GM06990 (cell line): ENCODE data around the gene GUK1.
"Not testable (repeated sequence)": the region's sequence is repeated elsewhere in the genome, so short reads cannot be mapped to it uniquely, and the experiment has no call there.

Experiments
- DNase-seq: peaks from one replicate; pipeline ENCODE4 v3.0.0-alpha.2; 2011; ENCODE audit not compliant: insufficient read length; ENCODE audit errors: extremely low read depth
- H3K27me3 ChIP-seq: replicated peaks from 2 replicates; pipeline ENCODE4 v1.6.0; 2011; ENCODE audit warnings: low read length; ENCODE audit not compliant: control insufficient read depth, insufficient read depth
- H3K36me3 ChIP-seq: 2 replicates; pipeline ENCODE4 v1.5.1; 2011; ENCODE audit warnings: low read length; ENCODE audit not compliant: control insufficient read depth, insufficient read depth
- H3K4me3 ChIP-seq: replicated peaks from 2 replicates; pipeline ENCODE4 v1.5.1; 2011; ENCODE audit warnings: low read depth, mild to moderate bottlenecking, control low read depth, low read length
- TF ChIP-seq, protein P1 (sequence below): IDR thresholded peaks from 2 replicates; pipeline ENCODE4 v1.5.1; 2011; ENCODE audit warnings: low read length, control low read depth, mild to moderate bottlenecking, inconsistent platforms; ENCODE audit not compliant: insufficient read depth, poor library complexity, severe bottlenecking

Gene GUK1

DNA sequence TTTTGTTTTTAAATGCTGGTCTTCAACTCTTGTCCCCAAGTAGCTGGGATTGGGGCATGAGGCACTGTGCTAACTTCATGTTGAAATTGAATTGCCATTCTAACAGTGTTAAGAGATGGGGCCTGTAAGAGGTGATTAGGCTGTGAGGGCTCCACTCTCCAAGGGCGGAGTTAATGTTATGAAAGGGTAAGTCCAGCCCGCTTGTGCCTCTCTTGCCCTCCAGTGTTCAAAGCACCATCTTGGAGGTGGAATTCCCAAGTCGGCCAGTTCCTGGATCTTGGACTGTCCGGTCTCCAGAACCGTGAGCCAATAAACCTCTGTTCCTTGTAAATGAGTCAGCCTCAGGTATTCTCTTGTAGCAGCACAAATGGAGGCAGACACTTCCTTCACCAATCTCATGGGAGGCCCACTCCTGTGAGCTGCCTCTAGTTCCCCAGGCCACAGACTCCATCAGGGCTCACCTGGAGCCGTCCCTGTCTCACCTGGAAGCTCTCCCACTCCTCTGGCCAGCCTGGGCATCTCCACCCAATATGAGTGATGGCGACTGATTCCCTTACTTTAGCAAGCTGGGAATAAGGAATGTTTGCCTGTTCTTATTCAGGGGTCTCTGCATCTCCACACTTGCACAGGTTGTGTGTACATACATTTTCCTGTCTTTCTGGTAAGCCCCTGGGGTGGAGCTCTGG is 41.0 kb downstream of the GUK1 start:
- TF ChIP-seq, protein P1, sequence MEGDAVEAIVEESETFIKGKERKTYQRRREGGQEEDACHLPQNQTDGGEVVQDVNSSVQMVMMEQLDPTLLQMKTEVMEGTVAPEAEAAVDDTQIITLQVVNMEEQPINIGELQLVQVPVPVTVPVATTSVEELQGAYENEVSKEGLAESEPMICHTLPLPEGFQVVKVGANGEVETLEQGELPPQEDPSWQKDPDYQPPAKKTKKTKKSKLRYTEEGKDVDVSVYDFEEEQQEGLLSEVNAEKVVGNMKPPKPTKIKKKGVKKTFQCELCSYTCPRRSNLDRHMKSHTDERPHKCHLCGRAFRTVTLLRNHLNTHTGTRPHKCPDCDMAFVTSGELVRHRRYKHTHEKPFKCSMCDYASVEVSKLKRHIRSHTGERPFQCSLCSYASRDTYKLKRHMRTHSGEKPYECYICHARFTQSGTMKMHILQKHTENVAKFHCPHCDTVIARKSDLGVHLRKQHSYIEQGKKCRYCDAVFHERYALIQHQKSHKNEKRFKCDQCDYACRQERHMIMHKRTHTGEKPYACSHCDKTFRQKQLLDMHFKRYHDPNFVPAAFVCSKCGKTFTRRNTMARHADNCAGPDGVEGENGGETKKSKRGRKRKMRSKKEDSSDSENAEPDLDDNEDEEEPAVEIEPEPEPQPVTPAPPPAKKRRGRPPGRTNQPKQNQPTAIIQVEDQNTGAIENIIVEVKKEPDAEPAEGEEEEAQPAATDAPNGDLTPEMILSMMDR = no peak
- Histone ChIP-seq H3K4me3 (no peak overlapping the region), H3K27me3 (no peaks in the 10 kb centered on the region), H3K36me3 (no peaks in the 10 kb centered on the region)
- no peak for DNase-seq

- TF ChIP-seq, protein P1 = no peak
- DNase-seq = no peak
These were observed 41.6 kb downstream of the GUK1 start for GRCh38 chr1:228181645-228182034.

GRCh38 chr1:228182296-228183030 is 42.4 kb downstream of the GUK1 start:
- Histone ChIP-seq H3K4me3 (no peak overlapping the region), H3K27me3 (no peaks in the 10 kb centered on the region), H3K36me3 (no peaks in the 10 kb centered on the region)
- TF ChIP-seq, protein P1 = no peak
- DNase-seq = no peak

More at GRCh38 chr1:228181645-228182034, 41.6 kb downstream of the GUK1 start:
- Histone ChIP-seq H3K27me3 (no peaks in the 10 kb centered on the region), H3K36me3 (no peaks in the 10 kb centered on the region), H3K4me3 (no peak overlapping the region)

- TF ChIP-seq, protein P1 = no peak
- no peak for DNase-seq
- Histone ChIP-seq H3K27me3 (no peaks in the 10 kb centered on the region), H3K36me3 (no peaks in the 10 kb centered on the region), H3K4me3 (no peak overlapping the region)
These were observed 44.1 kb downstream of the GUK1 start for GRCh38 chr1:228184152-228184551.

DNA sequence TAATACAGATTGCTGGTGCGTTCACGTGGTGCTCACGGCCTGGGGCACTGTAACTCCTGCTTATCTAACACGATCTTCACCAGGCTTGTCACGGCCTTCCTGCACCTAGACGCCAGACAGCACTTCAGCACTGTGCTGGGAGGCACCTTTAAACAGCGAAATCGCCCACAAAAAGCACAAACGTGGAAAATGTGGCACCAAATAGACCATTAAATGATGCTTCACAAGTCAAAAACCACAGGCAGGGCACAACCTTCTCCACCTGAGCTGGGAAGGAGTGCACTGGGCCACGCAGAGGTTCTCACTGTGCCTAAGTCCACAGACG is 45.5 kb downstream of the GUK1 start:
- Histone ChIP-seq H3K36me3 (no peaks in the 10 kb centered on the region), H3K27me3 (no peaks in the 10 kb centered on the region), H3K4me3 (no peak overlapping the region)
- no peak for DNase-seq
- TF ChIP-seq, protein P1 = no peak

DNA sequence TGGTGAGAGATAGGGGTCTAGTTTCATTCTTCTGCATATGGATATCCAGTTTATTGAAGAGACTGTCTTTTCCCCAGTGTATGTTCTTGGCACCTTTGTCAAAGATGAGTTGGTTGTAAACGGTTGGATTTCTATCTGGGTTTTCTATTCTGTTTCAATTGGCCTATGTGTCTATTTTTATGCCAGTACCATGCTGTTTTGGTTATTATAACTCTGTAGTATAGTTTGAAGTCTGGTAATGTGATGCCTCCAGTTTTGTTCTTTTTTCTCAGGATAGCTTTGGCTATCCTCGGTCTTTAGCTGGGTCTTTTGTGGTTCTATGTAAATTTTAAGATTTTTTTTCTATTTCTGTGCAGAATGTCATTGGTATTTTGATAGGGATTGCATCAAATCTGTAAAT is 48.2 kb downstream of the GUK1 start:
- not testable (repeated sequence) for H3K27me3 ChIP-seq, H3K36me3 ChIP-seq, H3K4me3 ChIP-seq, DNase-seq
